ENCODE results near the gene ATXN1. TPM values are rescaled to one million over a fixed set of nuclear protein-coding genes. Genes with fewer than 3 reads are reported as not detected.
A peak's percentile ranks its signal among the peaks of the same experiment; 100 is the strongest.

Gene ATXN1
- total RNA-seq, 1 donor from 2014 or later = 33.7 TPM

- H3K9me3 Mint-ChIP-seq = no peaks in the 10 kb centered on the region
- H3K4me1 Mint-ChIP-seq (ENCODE audit: unreplicated experiment) = peaks cover 46% of the 10 kb centered on the region
- no peak overlapping the region for H3K4me3 Mint-ChIP-seq
- no peak for DNase-seq (ENCODE audit: extremely low spot score, unreplicated experiment)
- no peak for TF ChIP-seq CTCF (conservative IDR thresholded peaks at IDR 0.05)
- H3K36me3 Mint-ChIP-seq = no peaks in the 10 kb centered on the region
- no peaks in the 10 kb centered on the region for H3K27me3 Mint-ChIP-seq
- no peak overlapping the region for H3K27ac Mint-ChIP-seq
Observed at GRCh38 chr6:16729744-16730143, 31.5 kb downstream of the ATXN1 start.

- H3K9me3 Mint-ChIP-seq = no peaks in the 10 kb centered on the region
- TF ChIP-seq CTCF (conservative IDR thresholded peaks at IDR 0.05) = no peak
- no peak overlapping the region for H3K4me3 Mint-ChIP-seq
- peaks cover 50% of the 10 kb centered on the region for H3K4me1 Mint-ChIP-seq (ENCODE audit: unreplicated experiment)
- H3K36me3 Mint-ChIP-seq = no peaks in the 10 kb centered on the region
- no peak overlapping the region for H3K27ac Mint-ChIP-seq
- DNase-seq (ENCODE audit: extremely low spot score, unreplicated experiment) = no peak
- no peaks in the 10 kb centered on the region for H3K27me3 Mint-ChIP-seq
Observed at GRCh38 chr6:16729183-16729691, 32.0 kb downstream of the ATXN1 start.

GRCh38 chr6:16728513-16729182 lies 32.6 kb downstream of the ATXN1 start:
- Mint-ChIP-seq H3K4me1 (ENCODE audit: unreplicated experiment) (peaks cover 55% of the 10 kb centered on the region), H3K27me3 (no peaks in the 10 kb centered on the region), H3K36me3 (no peaks in the 10 kb centered on the region), H3K27ac (no peak overlapping the region), H3K4me3 (no peak overlapping the region), H3K9me3 (no peaks in the 10 kb centered on the region)
- no peak for TF ChIP-seq CTCF (conservative IDR thresholded peaks at IDR 0.05)
- no peak for DNase-seq (ENCODE audit: extremely low spot score, unreplicated experiment)

GRCh38 chr6:16727996-16728395 lies 33.3 kb downstream of the ATXN1 start:
- no peaks in the 10 kb centered on the region for H3K36me3 Mint-ChIP-seq
- no peak overlapping the region for H3K27ac Mint-ChIP-seq
- no peak for DNase-seq (ENCODE audit: extremely low spot score, unreplicated experiment)
- H3K4me1 Mint-ChIP-seq (ENCODE audit: unreplicated experiment) = peaks cover 60% of the 10 kb centered on the region
- no peaks in the 10 kb centered on the region for H3K27me3 Mint-ChIP-seq
- H3K4me3 Mint-ChIP-seq = peak overlapping the region; percentile 23
- TF ChIP-seq CTCF (conservative IDR thresholded peaks at IDR 0.05) = no peak
- no peaks in the 10 kb centered on the region for H3K9me3 Mint-ChIP-seq

- H3K4me1 Mint-ChIP-seq (ENCODE audit: unreplicated experiment) = peaks cover 58% of the 10 kb centered on the region
- peak overlapping the region; percentile 6 for H3K27ac Mint-ChIP-seq
- no peak for TF ChIP-seq CTCF (conservative IDR thresholded peaks at IDR 0.05)
- H3K4me3 Mint-ChIP-seq = no peak overlapping the region
- no peaks in the 10 kb centered on the region for H3K36me3 Mint-ChIP-seq
- DNase-seq (ENCODE audit: extremely low spot score, unreplicated experiment) = no peak
- H3K27me3 Mint-ChIP-seq = no peaks in the 10 kb centered on the region
- H3K9me3 Mint-ChIP-seq = no peaks in the 10 kb centered on the region
Observed at GRCh38 chr6:16725145-16725864, 36.0 kb downstream of the ATXN1 start.
